HG03432 (cell line): Measurements from ENCODE around the gene SPOCD1.

ENCODE experiments used
- ATAC-seq: cut with Tn5 transposase; IDR thresholded peaks from one replicate; pipeline ENCODE4 v1.9.1; 2021; ENCODE audit warnings: mild to moderate bottlenecking, moderate library complexity; ENCODE audit not compliant: unreplicated experiment

The SPOCD1 gene

GRCh38 chr1:31757989-31758388, 57.8 kb downstream of the SPOCD1 start:
- ATAC-seq: no peak

- no peak for ATAC-seq
Measured at GRCh38 chr1:31757204-31757679, 58.6 kb downstream of the SPOCD1 start.

GRCh38 chr1:31756578-31756977, 59.2 kb downstream of the SPOCD1 start:
- ATAC-seq: no peak

- no peak for ATAC-seq
Measured at GRCh38 chr1:31755850-31756492, 59.9 kb downstream of the SPOCD1 start.

- ATAC-seq: no peak
Measured at GRCh38 chr1:31755197-31755611, 60.6 kb downstream of the SPOCD1 start.

- no peak for ATAC-seq
Measured at GRCh38 chr1:31754397-31754796, 61.4 kb downstream of the SPOCD1 start.

GRCh38 chr1:31753707-31754349, 62.0 kb downstream of the SPOCD1 start:
- ATAC-seq: no peak

GRCh38 chr1:31752952-31753475, 62.8 kb downstream of the SPOCD1 start:
- no peak for ATAC-seq

- no peak for ATAC-seq
Measured at GRCh38 chr1:31752258-31752657, 63.6 kb downstream of the SPOCD1 start.

- ATAC-seq: no peak
Measured at GRCh38 chr1:31751822-31752241, 64.0 kb downstream of the SPOCD1 start.

- ATAC-seq: no peak
Measured at GRCh38 chr1:31750858-31751510, 64.8 kb downstream of the SPOCD1 start.

- no peak for ATAC-seq
Measured at GRCh38 chr1:31749785-31750735, 65.8 kb downstream of the SPOCD1 start.

GRCh38 chr1:31748365-31748764, 67.5 kb downstream of the SPOCD1 start:
- ATAC-seq: no peak

- no peak for ATAC-seq
Measured at GRCh38 chr1:31747304-31747703, 68.5 kb downstream of the SPOCD1 start.

- ATAC-seq: no peak
Measured at GRCh38 chr1:31746687-31747086, 69.1 kb downstream of the SPOCD1 start.

- ATAC-seq: no peak
Measured at GRCh38 chr1:31745946-31746670, 69.7 kb downstream of the SPOCD1 start.

GRCh38 chr1:31745096-31745945, 70.5 kb downstream of the SPOCD1 start:
- no peak for ATAC-seq

GRCh38 chr1:31744165-31744888, 71.5 kb downstream of the SPOCD1 start:
- no peak for ATAC-seq
